ENCODE results near the gene TSPAN13. TPM values are rescaled to one million over a fixed set of nuclear protein-coding genes. Genes with fewer than 3 reads are reported as not detected.

The TSPAN13 gene
- total RNA-seq, 1 experiment from 2014 or later = 80.8 TPM

- Histone ChIP-seq H3K4me1 (ENCODE audit: control insufficient read depth, insufficient read depth, low read length) (peaks cover 16% of the 10 kb centered on the region), H3K27me3 (ENCODE audit: control insufficient read depth, insufficient read depth, low read length) (no peaks in the 10 kb centered on the region), H3K9me3 (ENCODE audit: control insufficient read depth, insufficient read depth, low read depth, low read length) (no peaks in the 10 kb centered on the region), H3K4me3 (ENCODE audit: low read depth in 2 of 2, low read length in 2 of 2) (no peak overlapping the region; a peak in 1 of 4 replicates), H3K36me3 (ENCODE audit: control insufficient read depth, insufficient read depth, low read length) (no peaks in the 10 kb centered on the region), H3K27ac (ENCODE audit: low read length) (peak overlapping the region; percentile 36)
- ATAC-seq (0 out of 2 replicates have a peak, but pooled peaks have one; percentile 40), DNase-seq (ENCODE audit: low read depth, low spot score) (no peak)
- CTCF ChIA-PET = interaction anchor here (0.7 kb wide), 1 partner anchor 272 kb away, joined by 7 read pairs; no protein-coding TSS in a partner anchor
- no peak for TF ChIP-seq REST (IDR thresholded peaks at IDR 0.05; ENCODE audit: insufficient read depth in 1 of 2, low read depth in 2 of 2, low read length in 1 of 2)
- TF ChIP-seq CTCF (IDR thresholded peaks at IDR 0.05) = no peak
- no peak for TF ChIP-seq POLR2AphosphoS5 (IDR thresholded peaks at IDR 0.05; ENCODE audit: low read depth, low read length)
- TF ChIP-seq SIN3A (IDR thresholded peaks at IDR 0.05; ENCODE audit: borderline replicate concordance, insufficient read depth, low read depth, low read length) = no peak
- no peak for TF ChIP-seq TCF7L2 (IDR thresholded peaks at IDR 0.05; ENCODE audit: low read depth, low read length)
- no TSS peak for BruUV-seq (replicated peaks)
- in situ Hi-C loops (cut with HindIII; ENCODE audit: low pct_unique_long_range_greater_than_20kb, low sequenced_read_pairs) = no loop called here
- intact Hi-C loops (cut with micrococcal nuclease; ENCODE audit: unreplicated experiment) = no loop called here
- POLR2A ChIA-PET = no interaction called here
These were observed 10.3 kb upstream of the TSPAN13 start for GRCh38 chr7:16743236-16743635.

- no TSS peak for BruUV-seq (replicated peaks)
- intact Hi-C loops (cut with micrococcal nuclease; ENCODE audit: unreplicated experiment) (no loop called here), in situ Hi-C loops (cut with HindIII; ENCODE audit: low pct_unique_long_range_greater_than_20kb, low sequenced_read_pairs) (no loop called here)
- ATAC-seq = no peak
- CTCF ChIA-PET = no interaction called here
- TF ChIP-seq TCF7L2 (IDR thresholded peaks at IDR 0.05; ENCODE audit: low read depth, low read length) (no peak), CTCF (IDR thresholded peaks at IDR 0.05) (no peak), POLR2AphosphoS5 (IDR thresholded peaks at IDR 0.05; ENCODE audit: low read depth, low read length) (no peak), SIN3A (IDR thresholded peaks at IDR 0.05; ENCODE audit: borderline replicate concordance, insufficient read depth, low read depth, low read length) (no peak), REST (IDR thresholded peaks at IDR 0.05; ENCODE audit: insufficient read depth in 1 of 2, low read depth in 2 of 2, low read length in 1 of 2) (no peak)
- Histone ChIP-seq H3K27me3 (ENCODE audit: control insufficient read depth, insufficient read depth, low read length) (no peaks in the 10 kb centered on the region), H3K4me1 (ENCODE audit: control insufficient read depth, insufficient read depth, low read length) (peaks cover 16% of the 10 kb centered on the region), H3K27ac (ENCODE audit: low read length) (no peak overlapping the region), H3K4me3 (ENCODE audit: low read depth in 2 of 2, low read length in 2 of 2) (no peak overlapping the region), H3K36me3 (ENCODE audit: control insufficient read depth, insufficient read depth, low read length) (no peaks in the 10 kb centered on the region), H3K9me3 (ENCODE audit: control insufficient read depth, insufficient read depth, low read depth, low read length) (no peaks in the 10 kb centered on the region)
- DNase-seq (ENCODE audit: low read depth, low spot score) = no peak
- POLR2A ChIA-PET = interaction anchor here (0.6 kb wide), 1 partner anchor 640 kb away, joined by 4 read pairs; no protein-coding TSS in a partner anchor
These were observed 8.9 kb upstream of the TSPAN13 start for GRCh38 chr7:16744518-16745250.
